IMR-90 (cell line): ENCODE results near the gene KIAA0825. TPM values are rescaled to one million over a fixed set of nuclear protein-coding genes. Genes with fewer than 3 reads are reported as not detected.

Experiments used
- ATAC-seq: fragments of 200-7000 bp; cut with Tn5 transposase; 2 replicates; pipeline ENCODE4 v1.9.1; 2020; ENCODE audit warnings: low read depth, mild to moderate bottlenecking, moderate library complexity
- BruUV-seq: library from RNA; stranded (reverse); fragments of 400-500 nt; replicated peaks from 2 replicates; lab custom pipeline; 2021; lab: Mats Ljungman, UMichigan
- CTCF ChIA-PET: fragments of 300-600 bp; formaldehyde crosslinking; extraction: SDS; loops from one replicate; lab custom pipeline; 2021; ENCODE audit warnings: antibody characterized with exemption; lab: Yijun Ruan, JAX
- POLR2A ChIA-PET: fragments of 300-600 bp; sonication (Branson Sonifier 250); formaldehyde crosslinking; loops from one replicate; lab custom pipeline; 2022; ENCODE audit warnings: antibody characterized with exemption; ENCODE audit not compliant: unreplicated experiment; lab: Charles Lee
- DNase-seq: peaks from one replicate; pipeline ENCODE4 v3.0.0; 2013
- H2AFZ ChIP-seq: replicated peaks from 2 replicates; pipeline ENCODE3; 2013; ENCODE audit warnings: low read length, mild to moderate bottlenecking; ENCODE audit not compliant: poor library complexity
- H2AK5ac ChIP-seq: 2 replicates; pipeline ENCODE4 v1.6.1; 2013; ENCODE audit warnings: low read depth, low read length, inconsistent platforms
- H2AK9ac ChIP-seq: replicated peaks from 2 replicates; pipeline ENCODE3; 2013; ENCODE audit warnings: mild to moderate bottlenecking, low read depth, low read length, moderate library complexity; ENCODE audit not compliant: poor library complexity
- H2BK120ac ChIP-seq: 2 replicates; pipeline ENCODE4 v1.6.1; 2013; ENCODE audit warnings: low read depth, low read length, inconsistent platforms
- H2BK15ac ChIP-seq: 3 replicates; pipeline ENCODE4 v1.6.1; 2013; ENCODE audit warnings: low read depth, low read length, inconsistent platforms
- H2BK20ac ChIP-seq: 2 replicates; pipeline ENCODE4 v1.6.1; 2013; ENCODE audit warnings: low read depth, mild to moderate bottlenecking, inconsistent platforms, low read length, moderate library complexity
- H2BK5ac ChIP-seq: 2 replicates; pipeline ENCODE4 v1.6.1; 2013; ENCODE audit warnings: mild to moderate bottlenecking, low read depth, low read length, inconsistent platforms; ENCODE audit not compliant: poor library complexity, severe bottlenecking
- H3K14ac ChIP-seq: replicated peaks from 2 replicates; pipeline ENCODE4 v1.6.1; 2013; ENCODE audit warnings: low read depth, low read length, inconsistent platforms
- H3K18ac ChIP-seq: 2 replicates; pipeline ENCODE4 v1.6.1; 2013; ENCODE audit warnings: low read depth, low read length, control low read depth
- H3K23ac ChIP-seq: 2 replicates; pipeline ENCODE4 v1.6.1; 2013; ENCODE audit warnings: low read depth, low read length, inconsistent platforms
- H3K27ac ChIP-seq: 2 replicates; pipeline ENCODE4 v1.5.1; 2013; ENCODE audit warnings: mild to moderate bottlenecking, control low read depth, low read length; ENCODE audit not compliant: insufficient read depth
- H3K27me3 ChIP-seq: 2 replicates; pipeline ENCODE4 v1.6.1; 2013; ENCODE audit warnings: low read length; ENCODE audit not compliant: control insufficient read depth, insufficient read depth
- H3K36me3 ChIP-seq: 2 replicates; pipeline ENCODE4 v1.6.1; 2013; ENCODE audit warnings: low read length, mixed read lengths; ENCODE audit not compliant: control insufficient read depth, insufficient read depth
- H3K4ac ChIP-seq: 2 replicates; pipeline ENCODE4 v1.6.1; 2013; ENCODE audit warnings: low read depth, low read length, inconsistent platforms
- H3K4me1 ChIP-seq: 2 replicates; pipeline ENCODE4 v1.6.1; 2013; ENCODE audit warnings: low read length, mixed read lengths; ENCODE audit not compliant: control insufficient read depth, insufficient read depth
- H3K4me2 ChIP-seq: 2 replicates; pipeline ENCODE4 v1.6.1; 2013; ENCODE audit warnings: low read depth, mild to moderate bottlenecking, control low read depth, low read length, moderate library complexity
- H3K4me3 ChIP-seq: 2 replicates; pipeline ENCODE4 v1.5.1; 2013; ENCODE audit warnings: low read depth, mild to moderate bottlenecking, control low read depth, low read length, moderate library complexity; ENCODE audit not compliant: insufficient read depth
- H3K56ac ChIP-seq: 2 replicates; pipeline ENCODE4 v1.6.1; 2013; ENCODE audit warnings: low read length, inconsistent platforms; ENCODE audit not compliant: insufficient read depth; ENCODE audit errors: extremely low read depth
- H3K79me1 ChIP-seq, 2 experiments: 2 replicates each; pipeline ENCODE4 v1.6.1; 2013; ENCODE audit warnings: low read length in 2 of 2, inconsistent platforms in 1 of 2, low read depth in 1 of 2
- H3K9ac ChIP-seq: 2 replicates; pipeline ENCODE4 v1.6.1; 2013; ENCODE audit warnings: low read depth, low read length, control low read depth
- H3K9me1 ChIP-seq: 2 replicates; pipeline ENCODE4 v1.6.1; 2013; ENCODE audit warnings: low read length, inconsistent platforms; ENCODE audit not compliant: insufficient read depth
- H3K9me3 ChIP-seq: 2 replicates; pipeline ENCODE4 v1.6.1; 2013; ENCODE audit warnings: low read length; ENCODE audit not compliant: control insufficient read depth, insufficient read depth
- H4K20me1 ChIP-seq: 2 replicates; pipeline ENCODE4 v1.6.1; 2013; ENCODE audit warnings: low read length, inconsistent platforms; ENCODE audit not compliant: insufficient read depth
- H4K5ac ChIP-seq: 2 replicates; pipeline ENCODE4 v1.6.1; 2013; ENCODE audit warnings: mild to moderate bottlenecking, low read depth, low read length, control low read depth
- H4K8ac ChIP-seq, 2 experiments: 2 replicates each; pipeline ENCODE4 v1.6.1; 2013; ENCODE audit warnings: low read depth in 2 of 2, low read length in 2 of 2, control low read depth in 1 of 2, inconsistent platforms in 1 of 2
- H4K91ac ChIP-seq: 2 replicates; pipeline ENCODE4 v1.6.1; 2013; ENCODE audit warnings: low read depth, low read length, inconsistent platforms; ENCODE audit not compliant: insufficient read depth
- BHLHE40 ChIP-seq: fragments of 150-350 bp; IDR thresholded peaks from 2 replicates; pipeline ENCODE4 v1.6.1; 2016; ENCODE audit warnings: mild to moderate bottlenecking, low read depth, low read length
- CEBPB ChIP-seq: IDR thresholded peaks from 2 replicates; pipeline ENCODE4 v1.6.1; 2012; ENCODE audit warnings: low read depth, low read length, improper control_type of control experiment
- CHD1 ChIP-seq: IDR thresholded peaks from 2 replicates; pipeline ENCODE4 v1.6.1; 2012; ENCODE audit warnings: low read depth, low read length, improper control_type of control experiment
- FOS ChIP-seq: fragments of 150-350 bp; IDR thresholded peaks from 2 replicates; pipeline ENCODE4 v1.6.1; 2016; ENCODE audit warnings: low read depth, low read length
- MAFK ChIP-seq: IDR thresholded peaks from 2 replicates; pipeline ENCODE4 v1.6.1; 2012; ENCODE audit warnings: low read depth, low read length, improper control_type of control experiment
- MAZ ChIP-seq: IDR thresholded peaks from 2 replicates; pipeline ENCODE4 v1.6.1; 2012; ENCODE audit warnings: low read depth, mild to moderate bottlenecking, low read length, improper control_type of control experiment, moderate library complexity, borderline replicate concordance
- MXI1 ChIP-seq: IDR thresholded peaks from 2 replicates; pipeline ENCODE4 v1.6.1; 2012; ENCODE audit warnings: low read depth, mild to moderate bottlenecking, low read length, moderate library complexity, borderline replicate concordance
- NFE2L2 ChIP-seq: fragments of 150-350 bp; IDR thresholded peaks from 2 replicates; pipeline ENCODE4 v1.6.1; 2016; ENCODE audit warnings: low read depth, mild to moderate bottlenecking, low read length
- POLR2A ChIP-seq: IDR thresholded peaks from 2 replicates; pipeline ENCODE4 v1.6.1; 2012; ENCODE audit warnings: mild to moderate bottlenecking, low read depth, low read length
- RAD21 ChIP-seq: IDR thresholded peaks from 2 replicates; pipeline ENCODE4 v1.6.1; 2012; ENCODE audit warnings: low read length, improper control_type of control experiment
- RCOR1 ChIP-seq: IDR thresholded peaks from 2 replicates; pipeline ENCODE4 v1.6.1; 2012; ENCODE audit warnings: mild to moderate bottlenecking, low read length, improper control_type of control experiment; ENCODE audit not compliant: insufficient replicate concordance
- RFX5 ChIP-seq: IDR thresholded peaks from 2 replicates; pipeline ENCODE4 v1.8.0; 2012; ENCODE audit warnings: low read depth, mild to moderate bottlenecking, low read length, moderate library complexity
- SMC3 ChIP-seq: fragments of 150-350 bp; IDR thresholded peaks from 2 replicates; pipeline ENCODE4 v1.6.1; 2016; ENCODE audit warnings: low read depth, mild to moderate bottlenecking, antibody characterized with exemption, low read length, moderate library complexity
- WGBS, 2 experiments: methylation state at CpG; one replicate each; pipeline versions ENCODE4 v1.1.5 to v1.1.7; 2013; ENCODE audit warnings: missing lambda C conversion rate in 2 of 2; ENCODE audit not compliant: insufficient read length in 1 of 2; ENCODE audit errors: extremely low coverage in 2 of 2; 5-methylcytosine and 5-hydroxymethylcytosine counted together
- dilution Hi-C: fragments of 300-500 bp; cut with HindIII; formaldehyde crosslinking; loops from one replicate; pipeline ENCODE4 v1.14.3; 2018; ENCODE audit warnings: low sequenced_read_pairs; ENCODE audit not compliant: unreplicated experiment
- in situ Hi-C: fragments of 300-500 bp; cut with MboI; formaldehyde crosslinking; loops from 3 replicates; pipeline ENCODE4 v1.14.3; 2019; ENCODE audit warnings: low sequenced_read_pairs, inconsistent platforms, mixed read lengths
- intact Hi-C: fragments of 100-400 bp; cut with micrococcal nuclease; formaldehyde crosslinking; loops from 2 replicates; pipeline ENCODE4 v1.10.0; 2022
- polyA plus RNA-seq, 3 experiments: library from polyadenylated mRNA; depleted of rRNA; stranded (reverse); fragments of >200 nt; gene quantifications; 2 replicates each; pipeline ENCODE4 v1.2.3, GENCODE V29; 2012; ENCODE audit warnings: low replicate concordance in 1 of 3
- total RNA-seq: library from RNA; depleted of rRNA; stranded (reverse); fragments of >200 nt; gene quantifications from 2 replicates; pipeline ENCODE4 v1.2.3, GENCODE V29; 2012
- TF ChIP-seq, protein P1 (sequence below): conservative IDR thresholded peaks from 2 replicates; pipeline ENCODE4 v1.5.1; 2012; ENCODE audit warnings: mild to moderate bottlenecking, low read depth, low read length, improper control_type of control experiment
- TF ChIP-seq, protein P2 (sequence below): fragments of 150-350 bp; IDR thresholded peaks from 2 replicates; pipeline ENCODE4 v1.6.1; 2016; ENCODE audit warnings: low read depth, mild to moderate bottlenecking, low read length, moderate library complexity, borderline replicate concordance
- TF ChIP-seq, protein P3 (sequence below): fragments of 150-350 bp; IDR thresholded peaks from 2 replicates; pipeline ENCODE4 v1.6.1; 2017; ENCODE audit warnings: mild to moderate bottlenecking, antibody characterized with exemption, low read length, low read depth

The KIAA0825 gene
- total and polyA plus RNA-seq, 2 of the 4 experiments (the other 2 are of a cell fraction) = 0.46 to 1.8 TPM

GRCh38 chr5:94281236-94281801, 337.1 kb downstream of the KIAA0825 start:
- H3K9me1 ChIP-seq = no peaks in the 10 kb centered on the region
- intact Hi-C loops = no loop called here
- H3K36me3 ChIP-seq = no peaks in the 10 kb centered on the region
- H3K14ac ChIP-seq = no peak overlapping the region
- no peak overlapping the region for H2BK20ac ChIP-seq
- no peak overlapping the region for H2AFZ ChIP-seq
- H2BK120ac ChIP-seq = no peak overlapping the region
- no peak overlapping the region for H3K18ac ChIP-seq
- no peak overlapping the region for H3K4me3 ChIP-seq
- H3K4me2 ChIP-seq = no peak overlapping the region
- H3K9me3 ChIP-seq = no peaks in the 10 kb centered on the region
- H3K4me1 ChIP-seq = no peaks in the 10 kb centered on the region
- H2AK5ac ChIP-seq = no peak overlapping the region
- no peak for ATAC-seq
- H3K27ac ChIP-seq = no peak overlapping the region
- in situ Hi-C loops = no loop called here
- H3K4ac ChIP-seq = no peak overlapping the region
- TF ChIP-seq, protein P1, sequence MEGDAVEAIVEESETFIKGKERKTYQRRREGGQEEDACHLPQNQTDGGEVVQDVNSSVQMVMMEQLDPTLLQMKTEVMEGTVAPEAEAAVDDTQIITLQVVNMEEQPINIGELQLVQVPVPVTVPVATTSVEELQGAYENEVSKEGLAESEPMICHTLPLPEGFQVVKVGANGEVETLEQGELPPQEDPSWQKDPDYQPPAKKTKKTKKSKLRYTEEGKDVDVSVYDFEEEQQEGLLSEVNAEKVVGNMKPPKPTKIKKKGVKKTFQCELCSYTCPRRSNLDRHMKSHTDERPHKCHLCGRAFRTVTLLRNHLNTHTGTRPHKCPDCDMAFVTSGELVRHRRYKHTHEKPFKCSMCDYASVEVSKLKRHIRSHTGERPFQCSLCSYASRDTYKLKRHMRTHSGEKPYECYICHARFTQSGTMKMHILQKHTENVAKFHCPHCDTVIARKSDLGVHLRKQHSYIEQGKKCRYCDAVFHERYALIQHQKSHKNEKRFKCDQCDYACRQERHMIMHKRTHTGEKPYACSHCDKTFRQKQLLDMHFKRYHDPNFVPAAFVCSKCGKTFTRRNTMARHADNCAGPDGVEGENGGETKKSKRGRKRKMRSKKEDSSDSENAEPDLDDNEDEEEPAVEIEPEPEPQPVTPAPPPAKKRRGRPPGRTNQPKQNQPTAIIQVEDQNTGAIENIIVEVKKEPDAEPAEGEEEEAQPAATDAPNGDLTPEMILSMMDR = no peak
- TF ChIP-seq RFX5 = no peak
- TF ChIP-seq MAFK = no peak
- TF ChIP-seq, protein P2, sequence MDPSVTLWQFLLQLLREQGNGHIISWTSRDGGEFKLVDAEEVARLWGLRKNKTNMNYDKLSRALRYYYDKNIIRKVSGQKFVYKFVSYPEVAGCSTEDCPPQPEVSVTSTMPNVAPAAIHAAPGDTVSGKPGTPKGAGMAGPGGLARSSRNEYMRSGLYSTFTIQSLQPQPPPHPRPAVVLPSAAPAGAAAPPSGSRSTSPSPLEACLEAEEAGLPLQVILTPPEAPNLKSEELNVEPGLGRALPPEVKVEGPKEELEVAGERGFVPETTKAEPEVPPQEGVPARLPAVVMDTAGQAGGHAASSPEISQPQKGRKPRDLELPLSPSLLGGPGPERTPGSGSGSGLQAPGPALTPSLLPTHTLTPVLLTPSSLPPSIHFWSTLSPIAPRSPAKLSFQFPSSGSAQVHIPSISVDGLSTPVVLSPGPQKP = no peak
- TF ChIP-seq RCOR1 = no peak
- TF ChIP-seq CEBPB = no peak
- TF ChIP-seq BHLHE40 = no peak
- TF ChIP-seq RAD21 = no peak
- TF ChIP-seq FOS = no peak
- TF ChIP-seq CHD1 = no peak
- TF ChIP-seq NFE2L2 = no peak
- no peak for TF ChIP-seq MXI1
- TF ChIP-seq SMC3 = no peak
- TF ChIP-seq, protein P3, sequence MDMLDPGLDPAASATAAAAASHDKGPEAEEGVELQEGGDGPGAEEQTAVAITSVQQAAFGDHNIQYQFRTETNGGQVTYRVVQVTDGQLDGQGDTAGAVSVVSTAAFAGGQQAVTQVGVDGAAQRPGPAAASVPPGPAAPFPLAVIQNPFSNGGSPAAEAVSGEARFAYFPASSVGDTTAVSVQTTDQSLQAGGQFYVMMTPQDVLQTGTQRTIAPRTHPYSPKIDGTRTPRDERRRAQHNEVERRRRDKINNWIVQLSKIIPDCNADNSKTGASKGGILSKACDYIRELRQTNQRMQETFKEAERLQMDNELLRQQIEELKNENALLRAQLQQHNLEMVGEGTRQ = no peak
- no peak for TF ChIP-seq POLR2A
- no peak for TF ChIP-seq MAZ
- H3K9ac ChIP-seq = no peak overlapping the region
- no peak overlapping the region for H4K8ac ChIP-seq
- no peak overlapping the region for H2BK15ac ChIP-seq
- BruUV-seq = no TSS peak
- no peak overlapping the region for H4K5ac ChIP-seq
- no peaks in the 10 kb centered on the region for H4K20me1 ChIP-seq
- no peak overlapping the region for H2BK5ac ChIP-seq
- H3K23ac ChIP-seq = no peak overlapping the region
- POLR2A ChIA-PET = no interaction called here
- H3K56ac ChIP-seq = no peak overlapping the region
- dilution Hi-C loops = no loop called here
- no peak for DNase-seq
- CTCF ChIA-PET = no interaction called here
- H2AK9ac ChIP-seq = no peak overlapping the region
- H4K91ac ChIP-seq = no peak overlapping the region
- no peaks in the 10 kb centered on the region for H3K27me3 ChIP-seq
- WGBS, 2 experiments = no CpG with 5 or more reads among the region's 2 CpGs
- no peaks in the 10 kb centered on the region for H3K79me1 ChIP-seq
